Motor neuron (in vitro differentiated cells): Measurements from ENCODE around the gene SLC7A4. TPM values are rescaled to one million over a fixed set of nuclear protein-coding genes. Genes with fewer than 3 reads are reported as not detected.

Source experiments
- ATAC-seq, 8 experiments: fragments of 200-7000 bp; cut with Tn5 transposase; replicated peaks in 6 of 8; 2 replicates each; pipeline ENCODE4 v1.8.0; 2021; ENCODE audit warnings: mild to moderate bottlenecking in 8 of 8, moderate library complexity in 8 of 8
- H3K27ac ChIP-seq, 2 donors: fragments of 250-450 bp; sonication (Bioruptor Pico); 2 replicates each; pipeline ENCODE4 v1.9.0; 2021; ENCODE audit warnings: antibody characterized with exemption in 2 of 2, mild to moderate bottlenecking in 2 of 2, moderate library complexity in 1 of 2
- H3K4me1 ChIP-seq, 2 donors: fragments of 250-450 bp; sonication (Bioruptor Pico); replicated peaks in 1 of 2; 2 replicates each; pipeline ENCODE4 v1.6.1; 2021; ENCODE audit warnings: antibody characterized with exemption in 2 of 2, mild to moderate bottlenecking in 2 of 2, moderate library complexity in 1 of 2
- H3K4me3 ChIP-seq, 5 donors: fragments of 250-450 bp; sonication (Bioruptor Pico); 2 replicates each; pipeline ENCODE4 v1.9.0; 2021; ENCODE audit warnings: antibody characterized with exemption in 5 of 5, mild to moderate bottlenecking in 5 of 5, moderate library complexity in 4 of 5
- WGBS, 10 experiments: fragments of 450-650 bp; shearing (Covaris generic); methylation state at CpG; one replicate each; pipeline ENCODE4 v1.0.0; 2022; 5-methylcytosine and 5-hydroxymethylcytosine counted together
- in situ Hi-C, 9 experiments: fragments of 400-800 bp; cut with MboI; loops; one replicate each; pipeline ENCODE4 v1.15.0; 2021; ENCODE audit warnings: low sequenced_read_pairs in 9 of 9, low pct_unique_long_range_greater_than_20kb in 2 of 9; ENCODE audit not compliant: unreplicated experiment in 9 of 9
- total RNA-seq, 8 experiments: library from RNA; unstranded; fragments of 300-600 nt; gene quantifications; 2 replicates each; pipeline versions ENCODE4 v1.2.3 to v1.2.4, GENCODE V29; 2022

The SLC7A4 gene
- total RNA-seq, 8 experiments from 2014 or later = 0.15 to 1.5 (median 0.42) TPM

- no peak for ATAC-seq
- H3K4me1 ChIP-seq = peaks cover 6 to 9% of the 10 kb centered on the region in 2 donors
- peak overlapping the region in 1 of 2 donors; percentile 43 for H3K27ac ChIP-seq
- in situ Hi-C loops = no loop called here
- WGBS, 10 experiments = 60 to 100% (median 91%) methylated on average over 1 to 7 of the region's 23 CpGs; no CpG with 5 or more reads in 6 of the 10 experiments
- no peak overlapping the region for H3K4me3 ChIP-seq
These were observed 36.9 kb downstream of the SLC7A4 start for GRCh38 chr22:20995329-20996030.

- in situ Hi-C loops = no loop called here
- Histone ChIP-seq H3K27ac (no peak overlapping the region), H3K4me1 (peaks cover 0 to 3% of the 10 kb centered on the region in 2 donors), H3K4me3 (no peak overlapping the region)
- WGBS, 10 experiments = 80% methylated on average over 1 of the region's 10 CpGs; no CpG with 5 or more reads in 8 of the 10 experiments
- no peak for ATAC-seq
These were observed 37.5 kb downstream of the SLC7A4 start for GRCh38 chr22:20994902-20995241.

- Histone ChIP-seq H3K27ac (no peak overlapping the region), H3K4me1 (no peaks in the 10 kb centered on the region), H3K4me3 (no peak overlapping the region)
- in situ Hi-C loops = no loop called here
- WGBS, 10 experiments = 80 to 100% (median 96%) methylated on average over 1 to 13 of the region's 30 CpGs; no CpG with 5 or more reads in 5 of the 10 experiments
- no peak for ATAC-seq
These were observed 38.0 kb downstream of the SLC7A4 start for GRCh38 chr22:20994128-20994901.

- Histone ChIP-seq H3K27ac (peak overlapping the region in 1 of 2 donors; percentile 28), H3K4me3 (no peak overlapping the region), H3K4me1 (no peaks in the 10 kb centered on the region)
- ATAC-seq = no peak
- in situ Hi-C loops = no loop called here
- WGBS, 10 experiments = 84 to 100% (median 100%) methylated on average over 1 to 5 of the region's 29 CpGs; no CpG with 5 or more reads in 5 of the 10 experiments
These were observed 38.8 kb downstream of the SLC7A4 start for GRCh38 chr22:20993304-20994127.

- Histone ChIP-seq H3K4me1 (no peaks in the 10 kb centered on the region), H3K27ac (peak overlapping the region; percentile 28 to 41)
These were observed 39.7 kb downstream of the SLC7A4 start for GRCh38 chr22:20992456-20993303.

GRCh38 chr22:20992056-20992442 lies 40.3 kb downstream of the SLC7A4 start:
- in situ Hi-C loops = no loop called here
- 76 to 98% (median 93%) methylated on average over 3 to 6 of the region's 7 CpGs; no CpG with 5 or more reads in 7 of the 10 experiments for WGBS, 10 experiments
- Histone ChIP-seq H3K4me3 (no peak overlapping the region), H3K4me1 (no peaks in the 10 kb centered on the region), H3K27ac (peak overlapping the region in 1 of 2 donors; percentile 41)
- ATAC-seq = no peak

More at GRCh38 chr22:20992456-20993303, 39.7 kb downstream of the SLC7A4 start:
- H3K4me3 ChIP-seq = no peak overlapping the region
- 40 to 100% (median 79%) methylated on average over 1 to 8 of the region's 21 CpGs; no CpG with 5 or more reads in 4 of the 10 experiments for WGBS, 10 experiments
- in situ Hi-C loops = no loop called here
- ATAC-seq = no peak

GRCh38 chr22:20991252-20992055 lies 40.9 kb downstream of the SLC7A4 start:
- H3K4me1 ChIP-seq = no peaks in the 10 kb centered on the region
- in situ Hi-C loops = no loop called here
- peak overlapping the region in 1 of 2 donors; percentile 41 for H3K27ac ChIP-seq
- 67 to 100% (median 83%) methylated on average over 1 to 5 of the region's 24 CpGs; no CpG with 5 or more reads in 5 of the 10 experiments for WGBS, 10 experiments
- ATAC-seq = peak in 1 of 8 experiments; percentile 9
- H3K4me3 ChIP-seq = no peak overlapping the region

GRCh38 chr22:20990184-20991180 lies 41.9 kb downstream of the SLC7A4 start:
- 72 to 100% (median 87%) methylated on average over 1 to 14 of the region's 21 CpGs; no CpG with 5 or more reads in 5 of the 10 experiments for WGBS, 10 experiments
- Histone ChIP-seq H3K27ac (peak overlapping the region in 1 of 2 donors; percentile 46), H3K4me1 (no peaks in the 10 kb centered on the region), H3K4me3 (no peak overlapping the region)
- in situ Hi-C loops = no loop called here
- ATAC-seq = no peak

GRCh38 chr22:20989323-20990138 lies 42.8 kb downstream of the SLC7A4 start:
- Histone ChIP-seq H3K4me1 (no peaks in the 10 kb centered on the region), H3K27ac (peak overlapping the region in 1 of 2 donors; percentile 46), H3K4me3 (no peak overlapping the region)
- in situ Hi-C loops = no loop called here
- ATAC-seq = no peak
- WGBS, 10 experiments = 25 to 100% (median 82%) methylated on average over 1 to 4 of the region's 17 CpGs; no CpG with 5 or more reads in 4 of the 10 experiments
